GM12864 (cell line): ENCODE measurements around the gene PIK3AP1.

Experiments
- DNase-seq: peaks from one replicate; pipeline ENCODE4 v3.0.0-alpha.2; 2011; ENCODE audit warnings: low read depth
- H3K4me3 ChIP-seq: 2 replicates; pipeline ENCODE4 v1.5.1; 2011; ENCODE audit warnings: mild to moderate bottlenecking, low read depth, low read length, control low read depth
- CTCF ChIP-seq: IDR thresholded peaks from 2 replicates; pipeline ENCODE4 v1.5.1; 2011; ENCODE audit warnings: low read depth, mild to moderate bottlenecking, moderate library complexity, low read length, control low read depth, inconsistent platforms; ENCODE audit errors: missing control alignments

PIK3AP1 gene

GRCh38 chr10:96656839-96657238, 63.5 kb downstream of the PIK3AP1 start:
- no peak overlapping the region for H3K4me3 ChIP-seq
- no peak for TF ChIP-seq CTCF
- DNase-seq, result no peak

- no peak for TF ChIP-seq CTCF
- H3K4me3 ChIP-seq, result no peak overlapping the region
- no peak for DNase-seq
Observed at GRCh38 chr10:96656198-96656577, 64.1 kb downstream of the PIK3AP1 start.

GRCh38 chr10:96655461-96656197, 64.7 kb downstream of the PIK3AP1 start:
- DNase-seq, result no peak
- TF ChIP-seq CTCF, result no peak
- no peak overlapping the region for H3K4me3 ChIP-seq

- no peak for TF ChIP-seq CTCF
- no peak overlapping the region for H3K4me3 ChIP-seq
- DNase-seq, result no peak
Observed at GRCh38 chr10:96651998-96652431, 68.3 kb downstream of the PIK3AP1 start.

- no peak for TF ChIP-seq CTCF
- DNase-seq, result no peak
- no peak overlapping the region for H3K4me3 ChIP-seq
Observed at GRCh38 chr10:96650958-96651357, 69.4 kb downstream of the PIK3AP1 start.

- no peak overlapping the region for H3K4me3 ChIP-seq
- DNase-seq, result no peak
- TF ChIP-seq CTCF, result no peak
Observed at GRCh38 chr10:96648297-96648696, 72.0 kb downstream of the PIK3AP1 start.

GRCh38 chr10:96647466-96647865, 72.8 kb downstream of the PIK3AP1 start:
- no peak for TF ChIP-seq CTCF
- no peak overlapping the region for H3K4me3 ChIP-seq
- DNase-seq, result no peak
